Common myeloid progenitor, CD34-positive (primary cell): ENCODE results near the gene ALDH3B1.

Experiments
- CTCF ChIA-PET: fragments of 350-600 bp; sonication (Branson Sonifier 250); formaldehyde crosslinking; loops from one replicate; lab custom pipeline; 2021; ENCODE audit warnings: antibody characterized with exemption; lab: Charles Lee
- POLR2A ChIA-PET: fragments of 350-600 bp; sonication (Branson Sonifier 250); formaldehyde crosslinking; loops from one replicate; lab custom pipeline; 2021; ENCODE audit warnings: antibody characterized with exemption; lab: Charles Lee
- DNase-seq, 3 donors: peaks; one replicate each; pipeline versions ENCODE4 v3.0.0 to v3.0.0-alpha.2; 2013
- H3K27ac ChIP-seq, 2 experiments: 1 replicate in 1 of 2; 2 replicates in 1 of 2; pipeline ENCODE4 v1.7.0; 2013; ENCODE audit warnings: inconsistent platforms in 2 of 2, low read length in 2 of 2, mild to moderate bottlenecking in 2 of 2, low read depth in 1 of 2, moderate library complexity in 1 of 2; ENCODE audit not compliant: severe bottlenecking in 2 of 2, insufficient read depth in 1 of 2, poor library complexity in 1 of 2
- H3K27me3 ChIP-seq, 5 experiments: replicated peaks in 2 of 5; 1 replicate in 3 of 5; 2 replicates in 2 of 5; pipeline versions ENCODE4 v1.6.1 to v1.7.0; 2013; ENCODE audit warnings: low read length in 4 of 5, mild to moderate bottlenecking in 2 of 5, moderate library complexity in 2 of 5, inconsistent platforms in 1 of 5; ENCODE audit not compliant: insufficient read depth in 5 of 5, control insufficient read depth in 4 of 5
- H3K36me3 ChIP-seq, 4 experiments: 1 replicate in 2 of 4; 2 replicates in 2 of 4; pipeline versions ENCODE4 v1.6.1 to v1.7.0; 2013; ENCODE audit warnings: low read length in 3 of 4, control low read depth in 1 of 4, mild to moderate bottlenecking in 1 of 4; ENCODE audit not compliant: control insufficient read depth in 4 of 4, insufficient read depth in 4 of 4
- H3K4me1 ChIP-seq, 4 experiments: 1 replicate in 3 of 4; 2 replicates in 1 of 4; pipeline versions ENCODE4 v1.6.1 to v1.7.1; 2013; ENCODE audit warnings: low read length in 3 of 4, mild to moderate bottlenecking in 3 of 4, control low read depth in 1 of 4, inconsistent platforms in 1 of 4, moderate library complexity in 1 of 4; ENCODE audit not compliant: control insufficient read depth in 4 of 4, insufficient read depth in 4 of 4; ENCODE audit errors: control extremely low read depth in 1 of 4
- H3K4me3 ChIP-seq, 7 experiments: 1 replicate in 4 of 7; 2 replicates in 3 of 7; pipeline versions ENCODE4 v1.5.1 to v1.7.0; 2013; ENCODE audit warnings: mild to moderate bottlenecking in 7 of 7, low read length in 6 of 7, moderate library complexity in 6 of 7, inconsistent platforms in 2 of 7, low read depth in 2 of 7, control low read depth in 1 of 7; ENCODE audit not compliant: insufficient read depth in 4 of 7, control insufficient read depth in 1 of 7; ENCODE audit errors: extremely low read depth in 1 of 7
- H3K9me3 ChIP-seq, 5 experiments: 1 replicate in 4 of 5; 2 replicates in 1 of 5; pipeline versions ENCODE4 v1.6.1 to v1.7.1; 2013; ENCODE audit warnings: low read length in 4 of 5, mild to moderate bottlenecking in 2 of 5, inconsistent platforms in 1 of 5, low read depth in 1 of 5, moderate library complexity in 1 of 5; ENCODE audit not compliant: control insufficient read depth in 4 of 5, insufficient read depth in 2 of 5; ENCODE audit errors: control extremely low read depth in 1 of 5
- WGBS: methylation state at CpG from one replicate; pipeline ENCODE4 v1.1.5; 2013; ENCODE audit not compliant: insufficient coverage; 5-methylcytosine and 5-hydroxymethylcytosine counted together

Gene ALDH3B1

GRCh38 chr11:68017980-68018729, 8.0 kb downstream of the ALDH3B1 start:
- ChIA-PET CTCF (interaction anchor here (3.2 kb wide), 1 partner anchor 8 kb away, joined by 13 read pairs; the partner anchor contains the start of gene ALDH3B1), POLR2A (no interaction called here)
- Histone ChIP-seq H3K9me3 (no peaks in the 10 kb centered on the region), H3K36me3 (peaks cover 0 to 11% (median under 1%) of the 10 kb centered on the region in 4 experiments), H3K4me1 (peaks cover 0 to 19% (median 11%) of the 10 kb centered on the region in 4 experiments), H3K27me3 (no peaks in the 10 kb centered on the region), H3K4me3 (no peak overlapping the region), H3K27ac (no peak overlapping the region)
- no peak for DNase-seq
- WGBS, result 96% methylated on average over 20 of the region's 27 CpGs

GRCh38 chr11:68018730-68019190, 8.6 kb downstream of the ALDH3B1 start:
- no peaks in the 10 kb centered on the region for H3K27me3 ChIP-seq
- CTCF ChIA-PET, result interaction anchor here (0.7 to 3.2 kb wide), 2 partner anchors 9 to 60 kb away, joined by 3 to 13 read pairs; partner anchors contain the start of gene ALDH3B1
- POLR2A ChIA-PET, result interaction anchor here (0.9 kb wide), 1 partner anchor 8 kb away, joined by 4 read pairs; the partner anchor contains the start of gene ALDH3B1
- no peaks in the 10 kb centered on the region for H3K9me3 ChIP-seq
- H3K4me3 ChIP-seq, result no peak overlapping the region
- no peak overlapping the region for H3K27ac ChIP-seq
- peaks cover 0 to 13% (median 8%) of the 10 kb centered on the region in 4 experiments for H3K4me1 ChIP-seq
- no peak for DNase-seq
- WGBS, result 98% methylated on average over 16 of the region's 18 CpGs
- peaks cover 0 to 15% (median under 1%) of the 10 kb centered on the region in 4 experiments for H3K36me3 ChIP-seq

DNA sequence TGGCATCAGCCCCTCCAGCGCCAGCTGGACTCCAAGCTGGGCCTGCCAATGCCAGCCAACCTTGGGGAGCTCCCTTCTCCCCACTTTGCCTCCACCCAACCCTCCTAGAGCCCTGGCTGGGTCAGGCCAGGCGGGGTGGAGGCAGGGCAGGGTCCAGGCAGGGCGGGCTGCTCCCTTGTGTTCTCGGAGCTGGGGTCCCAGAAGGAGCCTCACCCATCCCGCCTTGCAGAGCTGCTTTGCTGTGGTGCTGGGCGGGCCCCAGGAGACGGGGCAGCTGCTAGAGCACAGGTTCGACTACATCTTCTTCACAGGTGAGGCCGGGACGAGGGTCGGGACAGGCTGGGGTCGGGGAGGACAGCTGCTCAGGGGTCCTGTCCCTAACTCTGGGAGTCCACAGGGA, 9.4 kb downstream of the ALDH3B1 start:
- ChIA-PET POLR2A (interaction anchor here (0.9 kb wide), 1 partner anchor 9 kb away, joined by 4 read pairs; the partner anchor contains the start of gene ALDH3B1), CTCF (interaction anchor here (3.2 kb wide), 1 partner anchor 9 kb away, joined by 13 read pairs; the partner anchor contains the start of gene ALDH3B1)
- Histone ChIP-seq H3K4me1 (peaks cover 0 to 6% (median 5%) of the 10 kb centered on the region in 4 experiments), H3K4me3 (no peak overlapping the region), H3K9me3 (peaks cover 0 to 3% (median 0%) of the 10 kb centered on the region in 5 experiments), H3K27me3 (no peaks in the 10 kb centered on the region), H3K36me3 (peaks cover 0 to 20% (median under 1%) of the 10 kb centered on the region in 4 experiments), H3K27ac (no peak overlapping the region)
- WGBS, result 93% methylated on average over 8 of the region's 12 CpGs
- DNase-seq, result no peak

DNA sequence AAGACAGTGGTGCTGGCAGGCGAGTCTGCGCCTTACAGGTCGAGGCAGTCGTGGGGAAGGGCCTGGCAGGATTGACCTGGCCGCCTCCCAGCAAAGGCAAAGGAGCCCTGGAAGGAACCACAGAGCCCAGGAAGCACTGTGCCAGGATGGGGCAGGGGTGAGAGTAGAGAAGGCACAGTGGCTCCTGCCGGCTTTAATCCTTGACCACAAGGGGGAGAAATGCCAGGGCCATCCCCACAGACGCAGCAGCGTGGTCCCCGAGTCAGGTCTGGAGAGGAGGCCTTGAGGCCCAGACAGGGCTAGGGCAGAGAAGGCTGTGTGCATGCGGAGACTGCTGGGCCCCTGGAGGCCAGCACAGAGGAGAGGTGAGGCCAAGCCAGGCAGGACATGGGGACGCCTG, 10.4 kb downstream of the ALDH3B1 start:
- ChIA-PET POLR2A (no interaction called here), CTCF (interaction anchor here (3.2 kb wide), 1 partner anchor 10 kb away, joined by 13 read pairs; the partner anchor contains the start of gene ALDH3B1)
- Histone ChIP-seq H3K27ac (no peak overlapping the region), H3K36me3 (peaks cover 0 to 31% (median 3%) of the 10 kb centered on the region in 4 experiments), H3K4me3 (no peak overlapping the region), H3K4me1 (no peaks in the 10 kb centered on the region), H3K27me3 (no peaks in the 10 kb centered on the region), H3K9me3 (peaks cover 0 to 10% (median 0%) of the 10 kb centered on the region in 5 experiments)
- no peak for DNase-seq
- 83% methylated on average over 10 of the region's 11 CpGs for WGBS

- Histone ChIP-seq H3K9me3 (peaks cover 0 to 10% (median 0%) of the 10 kb centered on the region in 5 experiments), H3K27ac (no peak overlapping the region), H3K4me3 (no peak overlapping the region), H3K4me1 (no peaks in the 10 kb centered on the region), H3K27me3 (no peaks in the 10 kb centered on the region), H3K36me3 (peaks cover 0 to 38% (median 5%) of the 10 kb centered on the region in 4 experiments)
- ChIA-PET POLR2A (interaction anchor here (1.3 kb wide), 1 partner anchor 16 kb away, joined by 4 read pairs; no protein-coding TSS in a partner anchor), CTCF (interaction anchor here (3.2 kb wide), 1 partner anchor 11 kb away, joined by 13 read pairs; the partner anchor contains the start of gene ALDH3B1)
- DNase-seq, result no peak
- 92% methylated on average over 18 of the region's 27 CpGs for WGBS
Observed at GRCh38 chr11:68021167-68021787, 11.2 kb downstream of the ALDH3B1 start.

DNA sequence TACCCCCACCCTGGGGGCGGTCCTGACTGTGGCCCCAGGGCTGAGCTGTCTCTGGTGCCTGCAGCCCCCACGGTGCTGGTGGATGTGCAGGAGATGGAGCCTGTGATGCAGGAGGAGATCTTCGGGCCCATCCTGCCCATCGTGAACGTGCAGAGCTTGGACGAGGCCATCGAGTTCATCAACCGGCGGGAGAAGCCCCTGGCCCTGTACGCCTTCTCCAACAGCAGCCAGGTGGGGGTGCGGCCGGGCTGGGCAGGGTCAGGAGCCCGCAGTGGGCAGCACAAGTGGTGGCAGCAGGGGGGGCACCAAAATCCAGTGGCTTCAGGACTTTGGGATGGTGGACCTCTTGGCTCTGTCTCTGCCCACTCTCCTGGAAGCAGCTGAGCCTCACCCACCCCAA, 12.4 kb downstream of the ALDH3B1 start:
- CTCF ChIA-PET, result no interaction called here
- Histone ChIP-seq H3K27me3 (no peaks in the 10 kb centered on the region), H3K4me1 (no peaks in the 10 kb centered on the region), H3K27ac (no peak overlapping the region), H3K36me3 (peaks cover 0 to 44% (median 5%) of the 10 kb centered on the region in 4 experiments), H3K9me3 (peaks cover 0 to 10% (median 0%) of the 10 kb centered on the region in 5 experiments), H3K4me3 (no peak overlapping the region)
- 97% methylated on average over 8 of the region's 13 CpGs for WGBS
- no peak for DNase-seq
- POLR2A ChIA-PET, result interaction anchor here (1.3 kb wide), 1 partner anchor 15 kb away, joined by 4 read pairs; no protein-coding TSS in a partner anchor
